Stimulated activated CD4-positive, alpha-beta T cell treated with anti-CD3 and anti-CD28 coated beads, Interleukin-4, amount 100 ng/mL, for 4 hours (primary cell): ENCODE data around the gene FXR2.
A peak's percentile ranks its signal among the peaks of the same experiment; 100 is the strongest.

ENCODE experiments used
- DNase-seq, 2 experiments: peaks; one replicate each; pipeline ENCODE4 v3.0.0-alpha.2; 2020

Gene FXR2

DNA sequence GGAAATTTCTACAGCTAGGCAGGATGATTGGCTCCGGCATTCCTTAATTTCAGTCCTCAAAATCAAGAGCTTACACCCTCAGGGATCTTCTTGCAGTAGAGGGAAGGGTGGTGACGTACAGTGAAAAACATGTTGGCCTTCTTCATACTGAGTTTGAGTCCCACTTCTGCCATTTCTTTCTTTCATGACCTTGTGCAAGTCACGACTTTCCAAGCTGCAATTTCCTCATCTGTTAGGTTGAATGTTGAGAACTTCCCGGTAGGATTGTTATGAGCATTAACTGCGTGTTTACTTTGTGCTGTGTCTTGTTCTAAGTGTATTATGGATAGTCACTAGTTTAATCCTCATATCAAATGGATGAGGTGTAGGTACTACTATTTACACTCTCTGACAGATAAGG lies 45.1 kb downstream of the FXR2 start:
- DNase-seq, result no peak

DNA sequence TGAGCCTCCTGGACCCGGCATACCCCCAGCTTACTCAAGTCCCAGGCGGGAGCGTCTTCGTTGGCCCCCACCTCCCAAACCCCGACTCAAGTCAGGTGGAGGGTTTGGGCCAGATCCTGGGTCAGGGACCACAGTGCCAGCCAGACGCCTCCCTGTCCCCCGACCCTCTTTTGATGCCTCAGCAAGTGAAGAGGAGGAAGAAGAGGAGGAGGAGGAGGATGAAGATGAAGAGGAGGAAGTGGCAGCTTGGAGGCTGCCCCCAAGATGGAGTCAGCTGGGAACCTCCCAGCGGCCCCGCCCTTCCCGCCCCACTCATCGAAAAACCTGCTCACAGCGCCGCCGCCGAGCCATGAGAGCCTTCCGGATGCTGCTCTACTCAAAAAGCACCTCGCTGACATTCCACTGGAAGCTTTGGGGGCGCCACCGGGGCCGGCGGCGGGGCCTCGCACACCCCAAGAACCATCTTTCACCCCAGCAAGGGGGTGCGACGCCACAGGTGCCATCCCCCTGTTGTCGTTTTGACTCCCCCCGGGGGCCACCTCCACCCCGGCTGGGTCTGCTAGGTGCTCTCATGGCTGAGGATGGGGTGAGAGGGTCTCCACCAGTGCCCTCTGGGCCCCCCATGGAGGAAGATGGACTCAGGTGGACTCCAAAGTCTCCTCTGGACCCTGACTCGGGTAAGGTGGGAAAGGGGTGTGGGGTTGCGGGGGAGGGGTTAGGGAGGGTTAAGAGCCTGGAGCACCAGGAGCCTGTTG lies 51.4 kb downstream of the FXR2 start:
- DNase-seq, result no peak

DNA sequence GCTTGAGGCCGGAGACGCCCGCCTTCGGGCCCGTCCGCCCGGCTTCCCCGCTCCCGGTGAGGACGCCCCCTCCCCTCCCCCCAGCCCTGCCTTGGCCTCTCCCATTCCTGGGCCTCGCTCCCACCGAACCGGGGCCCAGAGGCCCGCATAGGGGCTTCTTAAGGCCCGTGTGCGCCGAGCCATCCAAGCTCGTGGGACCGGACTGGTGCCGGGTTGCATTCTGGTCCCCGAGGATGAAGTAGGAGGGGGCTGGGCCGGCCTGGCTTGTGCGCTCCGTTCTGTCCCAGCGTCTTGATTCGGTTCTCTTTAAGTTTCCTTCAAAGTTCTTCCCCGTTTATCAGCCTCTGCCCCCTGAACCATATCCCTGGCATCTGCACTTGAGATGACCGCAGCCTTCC lies 52.5 kb downstream of the FXR2 start:
- DNase-seq, result no peak

DNA sequence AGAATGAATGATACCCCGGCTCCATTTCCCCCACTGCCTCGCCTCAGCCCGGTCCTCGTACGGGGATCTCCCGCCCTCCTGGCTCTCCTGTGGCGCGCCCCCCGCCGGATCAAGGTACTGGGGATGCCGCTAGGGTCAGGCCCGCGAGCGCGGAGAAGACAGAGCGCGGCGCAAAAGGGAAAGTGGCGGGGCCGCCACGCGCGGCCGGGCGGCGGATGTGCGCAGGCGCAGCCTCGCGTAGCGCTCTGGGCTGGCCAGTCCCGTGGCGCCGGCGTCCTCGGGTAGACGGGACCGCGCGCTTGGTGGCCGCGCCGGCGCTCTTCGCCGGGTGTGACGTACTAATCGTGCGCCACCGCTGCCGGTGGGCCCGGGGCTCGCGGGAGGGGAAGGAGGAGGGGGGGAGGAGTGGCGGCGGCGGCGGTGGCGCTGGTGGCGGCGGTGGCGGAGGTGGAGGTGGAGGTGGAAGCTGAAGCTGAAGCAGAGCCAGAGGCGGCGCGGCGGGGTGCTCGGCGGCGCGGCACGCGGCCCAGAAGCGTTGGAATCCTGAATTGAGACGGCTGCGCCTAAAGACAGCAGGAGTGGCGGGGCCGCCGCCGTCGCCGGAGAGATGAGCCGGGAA lies 53.0 kb downstream of the FXR2 start, which contains the start of gene SENP3:
SENP3 (plus strand) TSS at position 331 of the 619 bp plus-strand sequence. CDS start 1,158 bp downstream, outside the sequence.
- peak; percentile 90 to 92 for DNase-seq

GRCh38 chr17:7561028-7561575 lies 53.6 kb downstream of the FXR2 start:
- peak; percentile 82 to 84 for DNase-seq

GRCh38 chr17:7560172-7561027 lies 54.3 kb downstream of the FXR2 start:
- peak; percentile 42 to 54 for DNase-seq

GRCh38 chr17:7559320-7560171 lies 55.2 kb downstream of the FXR2 start:
- no peak for DNase-seq

DNA sequence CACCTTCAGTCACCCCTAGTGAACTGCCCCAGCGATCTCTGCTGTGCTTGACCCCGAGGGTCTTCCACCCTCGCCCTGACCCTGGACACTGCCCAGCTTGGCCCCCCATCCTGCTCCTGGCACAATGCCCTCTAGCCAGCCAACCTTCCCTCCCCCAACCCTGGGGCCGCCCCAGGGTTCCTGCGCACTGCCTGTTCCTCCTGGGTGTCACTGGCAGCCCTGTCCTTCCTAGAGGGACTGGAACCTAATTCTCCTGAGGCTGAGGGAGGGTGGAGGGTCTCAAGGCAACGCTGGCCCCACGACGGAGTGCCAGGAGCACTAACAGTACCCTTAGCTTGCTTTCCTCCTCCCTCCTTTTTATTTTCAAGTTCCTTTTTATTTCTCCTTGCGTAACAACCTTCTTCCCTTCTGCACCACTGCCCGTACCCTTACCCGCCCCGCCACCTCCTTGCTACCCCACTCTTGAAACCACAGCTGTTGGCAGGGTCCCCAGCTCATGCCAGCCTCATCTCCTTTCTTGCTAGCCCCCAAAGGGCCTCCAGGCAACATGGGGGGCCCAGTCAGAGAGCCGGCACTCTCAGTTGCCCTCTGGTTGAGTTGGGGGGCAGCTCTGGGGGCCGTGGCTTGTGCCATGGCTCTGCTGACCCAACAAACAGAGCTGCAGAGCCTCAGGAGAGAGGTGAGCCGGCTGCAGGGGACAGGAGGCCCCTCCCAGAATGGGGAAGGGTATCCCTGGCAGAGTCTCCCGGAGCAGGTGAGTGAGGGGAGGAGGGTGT lies 56.0 kb downstream of the FXR2 start, which contains the start of gene TNFSF13:
TNFSF13 (plus strand) TSS at position 207 of the 776 bp plus-strand sequence; CDS start at position 497, 290 bp downstream.
- no peak for DNase-seq

DNA sequence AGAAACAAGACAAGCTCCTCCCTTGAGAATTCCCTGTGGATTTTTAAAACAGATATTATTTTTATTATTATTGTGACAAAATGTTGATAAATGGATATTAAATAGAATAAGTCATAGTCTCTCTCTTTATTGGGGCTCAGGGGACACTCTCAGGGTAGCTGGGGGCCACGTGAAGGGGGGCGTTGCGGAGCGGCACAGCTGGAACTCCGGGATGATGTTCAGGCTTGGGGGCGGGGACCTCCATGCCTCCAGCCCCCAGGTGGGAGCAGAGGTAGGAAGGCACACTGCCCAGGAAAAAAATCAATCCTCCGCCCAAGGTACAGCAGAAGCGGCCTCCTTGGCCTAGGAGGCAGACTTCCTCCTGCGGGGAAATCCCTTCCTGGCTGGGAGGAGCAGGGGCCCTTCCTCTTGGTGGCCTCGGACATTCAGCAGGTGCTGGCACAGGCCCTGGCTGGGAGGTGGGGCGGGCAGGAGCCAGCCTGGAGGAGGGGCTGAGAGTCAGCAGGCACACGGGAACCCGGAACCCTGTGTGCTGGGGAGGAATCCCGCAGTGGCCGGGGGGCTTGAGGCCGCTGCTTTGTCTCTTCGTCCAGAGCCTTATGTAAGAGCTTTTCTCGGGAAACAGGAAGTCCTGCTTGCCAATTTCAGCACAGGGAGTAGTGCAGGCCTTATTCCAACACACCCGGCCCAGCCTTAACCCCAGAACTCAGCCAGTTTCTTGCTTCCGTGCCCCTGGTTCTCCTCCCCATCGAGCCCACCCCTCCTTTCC lies 56.7 kb downstream of the FXR2 start:
- no peak for DNase-seq

DNA sequence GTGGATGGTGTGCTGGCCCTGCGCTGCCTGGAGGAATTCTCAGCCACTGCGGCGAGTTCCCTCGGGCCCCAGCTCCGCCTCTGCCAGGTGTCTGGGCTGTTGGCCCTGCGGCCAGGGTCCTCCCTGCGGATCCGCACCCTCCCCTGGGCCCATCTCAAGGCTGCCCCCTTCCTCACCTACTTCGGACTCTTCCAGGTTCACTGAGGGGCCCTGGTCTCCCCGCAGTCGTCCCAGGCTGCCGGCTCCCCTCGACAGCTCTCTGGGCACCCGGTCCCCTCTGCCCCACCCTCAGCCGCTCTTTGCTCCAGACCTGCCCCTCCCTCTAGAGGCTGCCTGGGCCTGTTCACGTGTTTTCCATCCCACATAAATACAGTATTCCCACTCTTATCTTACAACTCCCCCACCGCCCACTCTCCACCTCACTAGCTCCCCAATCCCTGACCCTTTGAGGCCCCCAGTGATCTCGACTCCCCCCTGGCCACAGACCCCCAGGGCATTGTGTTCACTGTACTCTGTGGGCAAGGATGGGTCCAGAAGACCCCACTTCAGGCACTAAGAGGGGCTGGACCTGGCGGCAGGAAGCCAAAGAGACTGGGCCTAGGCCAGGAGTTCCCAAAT lies 57.4 kb downstream of the FXR2 start:
- DNase-seq, result no peak

DNA sequence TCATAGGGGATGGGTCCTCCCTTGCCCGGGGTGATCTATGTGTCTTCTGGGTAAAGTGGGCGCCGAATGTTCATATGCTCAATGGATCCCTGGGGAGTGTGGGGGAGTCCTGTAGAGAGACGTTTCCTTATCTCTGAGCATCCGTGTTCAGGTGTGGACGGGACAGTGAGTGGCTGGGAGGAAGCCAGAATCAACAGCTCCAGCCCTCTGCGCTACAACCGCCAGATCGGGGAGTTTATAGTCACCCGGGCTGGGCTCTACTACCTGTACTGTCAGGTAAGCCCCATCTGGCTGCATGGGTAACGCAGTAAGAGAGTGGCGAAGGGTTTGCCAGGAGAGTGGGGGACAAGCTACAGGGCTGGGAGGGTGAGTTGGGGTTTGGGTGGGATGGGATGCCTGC lies 58.1 kb downstream of the FXR2 start:
- DNase-seq, result no peak

DNA sequence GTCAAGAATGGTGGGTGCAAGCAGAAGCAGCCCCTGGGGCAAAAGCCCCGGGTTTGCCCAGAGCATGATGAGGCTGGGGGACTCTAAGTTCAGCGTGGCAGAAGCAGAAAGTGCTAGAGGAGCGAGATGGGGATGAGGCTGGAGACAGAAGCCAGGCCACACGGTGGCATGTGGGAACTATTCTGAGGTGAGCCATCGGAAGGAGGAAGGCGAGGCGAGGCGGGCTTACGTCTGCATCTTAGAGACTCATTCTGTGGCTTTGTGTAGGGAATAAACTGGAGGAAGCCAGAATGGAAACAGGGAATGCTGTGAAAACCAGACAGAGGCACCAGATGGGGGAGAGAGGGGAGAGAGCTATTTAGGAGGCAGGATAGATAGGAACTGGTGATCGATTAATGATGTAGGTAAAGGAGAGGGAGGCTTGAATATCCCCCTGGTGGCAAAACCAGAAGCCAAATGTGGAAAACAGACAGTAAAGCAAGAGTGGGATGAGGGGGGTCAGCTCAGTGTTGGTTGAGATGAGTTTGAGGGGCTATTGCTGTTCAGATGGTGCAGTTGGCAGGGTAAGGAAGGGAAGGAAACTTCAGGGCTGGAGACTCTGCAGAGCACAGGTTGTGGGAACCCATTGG lies 59.3 kb downstream of the FXR2 start:
- no peak for DNase-seq

GRCh38 chr17:7553356-7553755 lies 61.3 kb downstream of the FXR2 start:
- no peak for DNase-seq

DNA sequence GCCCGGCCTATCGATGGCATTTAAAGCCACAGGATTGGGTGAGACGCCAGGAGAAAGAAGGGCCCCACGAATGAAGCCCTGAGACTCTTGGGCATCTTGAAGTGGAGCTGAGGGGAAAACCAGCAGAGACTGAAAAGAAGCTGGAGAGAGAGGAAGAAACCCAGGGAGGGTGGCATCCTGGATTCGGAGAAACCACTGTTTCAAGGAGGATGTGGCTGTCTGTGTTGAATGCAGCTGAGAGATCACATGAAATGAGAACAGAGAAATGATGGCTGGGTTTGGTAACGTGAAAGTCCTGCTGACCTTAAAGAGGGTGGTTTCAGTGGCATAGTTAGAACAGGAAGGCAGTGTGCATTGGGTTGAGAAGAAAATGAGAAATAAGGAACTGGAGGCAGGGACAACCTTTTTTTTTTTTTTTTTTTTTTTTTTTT lies 62.1 kb downstream of the FXR2 start:
- DNase-seq, result no peak

DNA sequence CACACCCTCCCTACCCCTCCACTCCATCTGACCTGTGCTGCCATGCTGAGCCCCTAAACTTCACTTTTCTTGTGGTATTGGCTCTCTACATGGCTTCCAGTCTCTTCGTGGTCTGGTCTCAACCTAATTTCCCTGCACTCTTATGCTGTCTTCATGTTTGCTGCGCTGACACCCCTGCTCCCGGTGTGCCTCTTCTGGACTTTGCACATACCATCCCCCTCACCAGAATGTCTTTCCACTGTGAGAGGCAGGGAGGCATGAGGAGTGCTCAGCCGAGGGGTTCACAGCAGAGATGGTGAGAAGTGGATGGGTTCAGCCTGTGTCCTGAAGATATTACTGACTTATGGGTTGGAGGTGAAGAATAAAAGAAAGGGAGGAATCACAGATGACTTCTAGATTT lies 63.3 kb downstream of the FXR2 start:
- no peak for DNase-seq

GRCh38 chr17:7550344-7550743 lies 64.4 kb downstream of the FXR2 start:
- DNase-seq, result no peak

GRCh38 chr17:7549401-7550055 lies 65.2 kb downstream of the FXR2 start:
- DNase-seq, result peak in 1 of 2 experiments; percentile 47

- DNase-seq, result peak; percentile 37 to 52
Observed at GRCh38 chr17:7548585-7549400, 65.9 kb downstream of the FXR2 start, which contains the start of gene TNFSF12. TNFSF12 (plus strand) TSS chr17:7549058; CDS start chr17:7549154, 96 bp downstream.
